KOPT-K1 (cell line): ENCODE data around the gene KIF13A.
"Not testable (repeated sequence)": the region's sequence is repeated elsewhere in the genome, so short reads cannot be mapped to it uniquely, and the experiment has no call there.

Experiments
- H3K27ac ChIP-seq: fragments of 200-600 bp; sonication (generic); 2 replicates; pipeline ENCODE4 v1.5.1; 2016; ENCODE audit warnings: antibody characterized with exemption, mild to moderate bottlenecking, low read depth, low read length; ENCODE audit not compliant: poor library complexity, severe bottlenecking
- H3K36me3 ChIP-seq: fragments of 200-600 bp; sonication (generic); 2 replicates; pipeline ENCODE4 v1.5.1; 2017; ENCODE audit warnings: antibody characterized with exemption, mild to moderate bottlenecking, low read length, moderate library complexity; ENCODE audit not compliant: insufficient read depth
- H3K9me3 ChIP-seq: fragments of 200-600 bp; sonication (generic); 2 replicates; pipeline ENCODE4 v1.5.1; 2017; ENCODE audit warnings: antibody characterized with exemption, low read length, mild to moderate bottlenecking; ENCODE audit not compliant: insufficient read depth, poor library complexity, severe bottlenecking

Gene KIF13A

DNA sequence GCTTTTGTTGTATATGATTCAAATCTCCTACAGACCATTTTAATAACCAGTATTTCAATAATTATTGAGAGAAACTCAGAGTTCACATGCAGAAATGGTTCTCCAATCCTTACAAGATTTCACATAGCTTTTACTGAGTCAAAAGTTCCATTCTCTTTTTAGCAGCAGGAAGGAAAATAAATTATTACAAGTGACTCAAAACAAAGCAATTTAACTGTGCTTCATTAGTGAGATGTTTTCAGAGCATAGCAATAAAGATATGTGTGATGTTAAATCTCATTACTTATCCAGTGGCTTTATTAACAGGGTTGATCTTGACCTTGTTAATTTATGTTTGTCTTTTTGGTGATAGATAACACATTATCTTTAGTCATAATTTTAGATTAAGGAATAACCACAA is 22.0 kb downstream of the KIF13A start:
- peaks cover 5% of the 10 kb centered on the region for H3K9me3 ChIP-seq
- H3K36me3 ChIP-seq = no peaks in the 10 kb centered on the region
- H3K27ac ChIP-seq = no peak overlapping the region

DNA sequence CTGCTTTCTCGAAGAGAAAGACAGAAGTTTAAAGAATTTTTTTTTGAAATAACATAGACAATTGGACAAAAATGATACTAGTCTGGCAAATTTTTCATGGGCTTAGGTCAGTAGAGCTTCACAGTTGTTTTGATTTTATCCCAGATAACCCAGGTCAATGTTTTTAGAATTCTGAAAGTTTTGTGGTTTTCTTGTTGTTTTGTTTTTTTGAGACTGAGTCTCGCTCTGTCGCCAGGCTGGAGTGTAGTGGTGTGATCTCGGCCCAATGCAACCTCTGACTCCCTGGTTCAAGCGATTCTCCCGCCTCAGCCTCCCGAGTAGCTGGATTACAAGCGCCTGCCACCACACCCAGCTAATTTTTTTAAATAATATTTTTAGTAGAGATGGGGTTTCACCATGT is 22.8 kb downstream of the KIF13A start:
- no peaks in the 10 kb centered on the region for H3K36me3 ChIP-seq
- no peak overlapping the region for H3K27ac ChIP-seq
- H3K9me3 ChIP-seq = peaks cover 5% of the 10 kb centered on the region

DNA sequence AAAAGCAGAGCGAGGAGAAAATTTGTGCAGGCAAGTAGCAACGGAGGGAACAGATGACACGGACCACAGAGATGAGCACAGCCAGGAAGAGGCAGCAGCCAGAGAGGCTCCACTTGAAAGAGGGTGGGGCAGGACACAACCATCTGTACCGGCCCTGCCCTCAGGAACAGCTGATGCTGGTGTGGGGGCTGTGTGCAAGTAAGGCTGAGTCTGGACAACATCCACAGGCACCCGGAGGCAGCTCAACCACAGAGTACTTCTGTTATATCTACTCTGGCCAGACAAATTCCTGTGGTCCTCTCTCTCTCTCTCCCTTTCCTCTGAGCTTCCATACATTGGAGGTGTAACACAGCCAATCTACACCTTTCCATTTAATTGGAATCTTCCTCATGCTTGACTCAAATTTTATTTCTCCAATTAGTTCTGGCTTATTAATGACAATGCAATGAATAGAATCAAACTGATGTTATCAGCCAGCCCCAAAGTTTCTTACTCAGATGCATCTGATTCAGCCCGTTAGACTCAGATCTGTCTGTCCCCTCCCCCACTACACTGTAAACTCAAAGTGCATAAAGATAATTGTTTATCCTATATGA is 24.9 kb downstream of the KIF13A start:
- H3K9me3 ChIP-seq = peaks cover 5% of the 10 kb centered on the region
- no peak overlapping the region for H3K27ac ChIP-seq
- no peaks in the 10 kb centered on the region for H3K36me3 ChIP-seq

DNA sequence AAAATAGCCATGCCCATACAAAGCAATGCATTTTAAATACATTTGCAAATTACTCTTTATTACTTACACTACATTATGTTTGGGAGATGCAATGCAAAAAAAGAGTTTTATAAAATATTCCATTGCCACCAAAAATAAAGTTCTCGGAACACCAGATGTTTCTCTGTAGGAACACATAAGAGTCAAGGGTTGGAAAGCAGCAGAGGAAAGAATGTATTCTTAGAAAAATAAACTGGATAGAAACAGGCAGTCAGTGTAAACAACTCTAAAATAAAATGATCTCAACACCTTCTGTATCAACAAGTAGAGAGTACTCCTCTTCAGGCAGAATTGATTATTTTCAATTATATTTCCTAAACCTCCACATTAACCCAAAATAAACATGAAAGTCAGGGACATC is 28.1 kb downstream of the KIF13A start:
- no peak overlapping the region for H3K27ac ChIP-seq
- peaks cover 5% of the 10 kb centered on the region for H3K9me3 ChIP-seq
- no peaks in the 10 kb centered on the region for H3K36me3 ChIP-seq

DNA sequence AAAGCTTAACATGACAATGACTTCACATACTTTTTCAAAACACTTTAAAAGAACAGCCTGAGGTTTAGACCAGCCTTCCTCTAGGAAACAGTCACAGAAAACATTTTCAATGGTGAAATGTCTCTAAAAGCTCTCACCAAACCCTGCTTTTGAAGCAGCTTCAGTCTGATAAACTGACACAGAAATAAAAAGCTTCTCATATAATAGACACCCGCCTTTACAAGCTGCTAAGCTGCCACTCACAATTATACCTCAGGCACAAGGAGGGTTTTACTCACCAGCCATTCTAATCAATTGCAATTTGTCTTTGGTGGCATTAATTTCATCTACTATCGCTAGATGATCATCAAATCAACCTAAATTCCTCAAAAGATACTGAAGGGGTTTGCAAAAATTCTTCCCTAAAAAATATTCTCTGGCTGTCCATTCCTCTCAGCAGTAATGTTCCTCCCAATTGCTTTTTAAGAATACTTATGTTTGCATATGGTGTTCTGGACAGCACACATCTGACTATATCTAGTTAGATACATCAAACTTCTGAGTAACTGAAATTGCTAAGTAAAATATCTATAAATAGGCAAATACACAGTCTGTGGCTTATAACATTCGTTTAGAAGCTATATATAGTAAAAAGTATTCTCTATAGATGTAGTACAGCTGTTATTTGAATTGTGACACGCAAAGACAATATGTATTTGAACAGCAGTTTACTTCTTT is 29.4 kb downstream of the KIF13A start:
- Histone ChIP-seq H3K36me3 (no peaks in the 10 kb centered on the region), H3K9me3 (peaks cover 5% of the 10 kb centered on the region), H3K27ac (no peak overlapping the region)

DNA sequence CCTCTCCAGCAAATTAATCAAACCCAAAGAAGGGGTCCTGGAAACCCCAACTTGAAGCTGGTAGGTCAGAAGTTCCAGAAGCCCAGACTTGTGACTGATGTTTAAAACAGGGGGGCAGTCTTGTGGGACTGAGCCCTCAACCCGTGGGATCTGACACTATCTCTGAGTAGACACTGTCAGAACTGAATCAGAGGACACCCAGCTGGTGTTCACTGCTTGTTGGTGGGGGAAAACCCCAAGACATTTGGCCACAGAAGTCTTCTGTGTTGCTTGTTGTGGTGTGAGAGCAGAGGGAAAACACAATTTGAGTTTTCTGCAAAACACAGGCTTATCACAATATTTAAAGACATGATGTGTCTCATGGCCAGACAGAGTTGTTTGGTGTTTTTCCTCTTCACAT is 29.9 kb downstream of the KIF13A start:
- Histone ChIP-seq H3K9me3 (peaks cover 5% of the 10 kb centered on the region), H3K27ac (no peak overlapping the region), H3K36me3 (no peaks in the 10 kb centered on the region)

DNA sequence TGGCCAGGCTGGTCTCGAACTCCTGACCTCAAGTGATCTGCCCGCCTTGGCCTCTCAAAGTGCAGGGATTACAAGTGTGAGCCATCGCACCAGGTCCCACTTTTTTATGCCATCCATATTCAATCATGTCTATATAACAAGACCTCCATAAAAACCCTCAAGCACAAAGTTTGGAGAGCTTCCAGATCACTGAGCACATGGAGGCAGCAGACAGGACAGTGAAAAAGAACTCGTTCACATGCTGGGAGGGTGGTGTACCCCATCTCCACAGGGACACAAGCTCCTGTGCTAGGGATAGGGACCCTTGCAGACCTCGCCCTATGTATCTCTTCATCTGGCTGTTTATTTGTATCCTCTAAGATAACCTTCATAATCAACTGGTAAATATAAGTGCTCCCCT is 30.3 kb downstream of the KIF13A start:
- H3K36me3 ChIP-seq = no peaks in the 10 kb centered on the region
- peaks cover 2% of the 10 kb centered on the region for H3K9me3 ChIP-seq
- H3K27ac ChIP-seq = no peak overlapping the region

DNA sequence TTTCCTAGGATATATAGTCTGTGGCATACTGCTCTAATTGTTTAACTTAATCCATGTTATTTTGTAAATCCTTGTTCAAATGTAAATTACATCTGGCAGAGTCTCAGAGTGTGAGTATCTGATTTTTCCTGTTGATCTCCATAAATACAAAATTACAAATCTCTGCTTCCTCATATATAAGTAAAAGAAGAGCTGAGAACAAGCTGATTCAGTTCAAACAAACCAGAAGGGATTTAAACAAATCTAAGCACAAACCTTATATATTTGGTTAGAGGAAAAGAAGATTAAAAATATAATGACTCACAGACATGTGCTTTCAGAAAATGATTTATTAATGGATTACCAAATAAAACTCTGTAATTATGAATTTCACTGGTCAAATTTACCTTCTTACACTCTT is 37.3 kb downstream of the KIF13A start:
- H3K36me3 ChIP-seq = no peaks in the 10 kb centered on the region
- no peak overlapping the region for H3K27ac ChIP-seq
- no peaks in the 10 kb centered on the region for H3K9me3 ChIP-seq

DNA sequence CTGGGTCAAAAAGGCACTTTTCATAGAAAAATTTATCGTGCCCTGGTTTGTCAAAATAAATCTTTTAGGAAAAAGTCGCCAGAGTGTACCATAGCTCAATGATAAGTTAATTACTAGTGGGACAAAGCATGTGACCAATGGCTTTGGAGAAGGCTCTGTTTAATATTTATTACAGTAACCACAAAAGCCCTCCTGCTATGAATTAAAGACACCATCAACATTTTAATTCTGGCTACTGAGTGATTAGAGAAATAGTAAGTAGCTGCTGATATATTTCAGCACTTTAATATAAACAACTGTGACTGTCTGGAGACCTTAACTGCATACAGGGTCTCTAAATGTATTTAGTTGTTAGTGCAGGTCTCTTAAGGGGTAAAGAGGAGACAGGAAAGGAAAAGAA is 38.3 kb downstream of the KIF13A start:
- no peaks in the 10 kb centered on the region for H3K36me3 ChIP-seq
- H3K27ac ChIP-seq = no peak overlapping the region
- H3K9me3 ChIP-seq = no peaks in the 10 kb centered on the region

DNA sequence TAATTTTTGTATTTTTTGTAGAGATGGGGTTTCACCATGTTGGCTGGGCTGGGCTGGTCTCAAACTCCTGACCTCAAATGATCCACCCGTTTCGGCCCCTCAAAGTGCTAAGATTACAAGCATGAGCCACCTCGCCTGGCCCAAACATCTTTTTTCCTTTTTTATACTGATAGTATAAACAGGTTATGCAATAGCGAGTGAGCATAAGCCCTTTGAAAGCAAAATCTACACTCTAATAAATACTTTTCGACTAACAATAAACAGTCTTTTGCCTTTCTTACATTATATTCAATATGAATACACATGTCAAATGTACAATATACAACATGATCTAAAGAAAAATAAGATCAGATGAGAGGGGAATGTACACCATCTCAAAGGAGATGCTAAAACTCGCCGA is 38.7 kb downstream of the KIF13A start:
- H3K9me3 ChIP-seq = no peaks in the 10 kb centered on the region
- no peaks in the 10 kb centered on the region for H3K36me3 ChIP-seq
- H3K27ac ChIP-seq = no peak overlapping the region

DNA sequence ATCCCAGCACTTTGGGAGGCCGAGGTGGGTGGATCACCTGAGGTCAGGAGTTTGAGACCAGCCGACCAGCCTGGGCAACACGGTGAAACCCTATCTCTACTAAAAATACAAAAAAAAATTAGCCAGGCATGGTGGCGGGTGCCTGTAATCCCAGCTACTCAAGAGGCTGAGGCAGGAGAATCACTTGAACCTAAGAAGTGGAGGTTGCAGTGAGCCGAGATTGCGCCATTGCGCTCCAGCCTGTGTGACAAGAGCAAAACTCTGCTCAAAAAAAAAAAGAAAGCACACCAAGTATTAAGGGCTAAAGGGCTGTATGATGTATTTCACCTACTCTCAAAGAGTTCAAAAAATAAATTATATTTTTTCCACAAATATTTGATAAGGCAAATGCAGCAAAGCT is 39.9 kb downstream of the KIF13A start:
- H3K36me3 ChIP-seq, H3K27ac ChIP-seq, H3K9me3 ChIP-seq: not testable (repeated sequence)

DNA sequence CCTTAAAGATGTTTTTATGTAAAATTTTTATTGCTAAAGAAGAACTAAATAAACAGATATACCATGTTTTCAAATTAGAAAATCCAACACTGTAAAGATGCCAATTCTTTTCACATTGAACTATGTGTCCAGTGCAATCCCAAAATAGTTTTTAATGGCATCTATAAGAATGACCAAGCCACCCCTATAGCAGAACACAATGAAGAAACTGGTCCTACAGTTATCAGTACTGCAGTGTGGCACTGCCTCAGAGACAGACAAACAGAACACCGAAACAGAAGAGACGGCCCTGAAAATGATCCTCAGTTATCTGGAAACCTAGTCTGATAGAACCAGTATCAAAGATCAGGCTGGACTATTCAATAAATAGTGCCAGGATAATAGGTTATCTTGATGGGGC is 41.9 kb downstream of the KIF13A start:
- Histone ChIP-seq H3K36me3 (no peaks in the 10 kb centered on the region), H3K9me3 (no peaks in the 10 kb centered on the region), H3K27ac (no peak overlapping the region)

DNA sequence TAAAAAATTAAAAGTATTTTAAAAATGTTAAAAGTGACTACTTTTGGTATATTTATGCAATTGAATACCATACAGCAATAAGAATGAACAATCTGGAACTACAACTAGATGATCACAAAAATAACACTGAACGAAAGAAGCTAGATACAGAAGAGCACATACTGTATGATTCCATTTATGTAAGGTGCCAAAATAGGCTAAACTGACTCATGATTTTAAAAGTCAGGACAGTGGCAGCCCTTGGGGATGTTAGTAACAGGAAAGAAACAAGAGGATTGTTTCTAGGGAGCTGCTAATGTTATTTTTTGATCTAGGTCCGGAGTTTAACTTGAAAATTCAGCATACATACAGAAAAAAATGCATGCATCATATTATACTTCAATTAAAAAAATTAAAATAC is 42.3 kb downstream of the KIF13A start:
- Histone ChIP-seq H3K27ac (no peak overlapping the region), H3K36me3 (no peaks in the 10 kb centered on the region), H3K9me3 (no peaks in the 10 kb centered on the region)

DNA sequence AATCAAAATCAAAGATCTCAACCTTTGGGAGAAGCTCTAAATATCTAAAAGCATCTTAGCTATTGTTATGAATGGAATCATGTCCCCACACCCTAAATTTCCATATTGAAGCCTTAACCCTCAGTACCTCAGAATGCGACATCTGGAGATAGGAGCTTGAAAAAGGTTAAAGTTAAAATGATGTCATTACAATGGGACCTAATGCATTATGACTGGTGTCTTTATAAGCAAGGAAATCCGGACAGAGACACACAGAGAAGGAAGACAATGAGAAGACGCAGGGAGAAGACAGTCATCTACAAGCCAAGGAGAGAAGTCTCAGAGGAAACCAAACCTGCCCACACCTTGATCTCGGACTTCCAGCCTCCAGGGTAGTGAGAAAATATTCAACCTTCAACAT is 46.1 kb downstream of the KIF13A start:
- H3K36me3 ChIP-seq = no peaks in the 10 kb centered on the region
- H3K9me3 ChIP-seq = no peaks in the 10 kb centered on the region
- H3K27ac ChIP-seq = no peak overlapping the region

DNA sequence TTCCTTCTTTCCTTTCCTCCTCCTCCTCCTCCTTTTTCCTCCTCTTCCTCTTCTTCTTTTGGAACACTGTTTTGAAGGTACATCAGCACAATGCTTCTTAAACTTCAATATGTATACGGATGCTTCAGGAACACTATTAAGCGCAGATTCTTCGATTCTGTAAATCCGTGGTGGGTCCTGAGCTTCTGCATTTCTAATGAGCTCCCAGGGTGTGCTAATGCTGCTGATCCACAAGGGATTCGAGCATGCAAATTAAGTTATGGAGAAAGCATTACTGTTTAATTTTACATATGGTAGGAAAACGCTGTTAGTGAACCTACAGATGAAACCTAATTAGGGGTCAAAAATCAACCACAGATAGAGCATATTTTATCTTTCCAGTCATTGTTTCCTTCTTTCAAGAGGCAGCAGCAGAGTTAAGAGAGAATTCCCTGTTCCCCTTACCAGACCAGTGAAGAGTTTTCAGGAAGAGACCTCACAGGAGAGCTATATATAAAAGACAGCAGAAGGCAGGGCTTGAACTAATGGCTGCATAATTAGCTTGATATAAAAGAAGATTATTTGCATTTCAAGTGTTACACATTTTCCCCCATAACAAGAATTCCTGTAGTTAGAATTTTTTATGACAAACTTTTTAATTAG is 47.2 kb downstream of the KIF13A start:
- Histone ChIP-seq H3K36me3 (no peaks in the 10 kb centered on the region), H3K9me3 (no peaks in the 10 kb centered on the region), H3K27ac (no peak overlapping the region)

DNA sequence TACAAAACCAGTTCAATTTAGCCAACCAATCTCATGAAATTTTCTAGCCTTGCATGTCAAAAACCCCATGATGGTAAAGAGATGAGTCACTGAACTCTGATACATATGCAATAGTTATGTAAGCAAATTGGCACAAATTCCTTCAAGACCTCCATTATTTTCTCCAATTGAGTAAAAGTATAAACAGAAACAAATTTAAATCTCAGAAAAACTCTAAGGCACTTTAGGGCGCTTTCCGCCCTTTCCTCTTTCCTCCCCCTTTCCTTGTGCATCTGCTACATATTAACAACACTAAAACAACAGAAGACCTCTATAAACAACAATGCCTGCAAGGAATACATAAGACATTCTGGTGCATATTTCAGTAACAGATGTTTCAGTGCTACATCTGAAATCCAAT is 48.5 kb downstream of the KIF13A start:
- Histone ChIP-seq H3K36me3 (no peaks in the 10 kb centered on the region), H3K9me3 (no peaks in the 10 kb centered on the region), H3K27ac (no peak overlapping the region)
